PC-9 (cell line): ENCODE measurements around the gene RUSC1.

ENCODE experiments used
- CTCF ChIP-seq: fragments of 200-600 bp; sonication (generic); conservative IDR thresholded peaks from 2 replicates; pipeline ENCODE4 v1.6.1; 2017; ENCODE audit warnings: mixed run types, antibody characterized with exemption, mild to moderate bottlenecking, moderate library complexity
- EZH2 ChIP-seq: fragments of 200-600 bp; sonication (generic); IDR thresholded peaks from 2 replicates; pipeline ENCODE4 v1.8.0; 2017; ENCODE audit warnings: antibody characterized with exemption, low read depth

GRCh38 chr1:155316922-155317321 lies 3.8 kb upstream of the RUSC1 start:
- TF ChIP-seq CTCF (no peak), EZH2 (no peak)
